Thyroid gland (tissue), 4 donors: ENCODE results near the gene PPARG. TPM values are rescaled to one million over a fixed set of nuclear protein-coding genes. Genes with fewer than 3 reads are reported as not detected.

ENCODE experiments used
- DNase-seq, 2 donors: peaks; one replicate each; pipeline ENCODE4 v3.0.0-alpha.2; 2019
- H3K27ac ChIP-seq, 3 donors: fragments of 200-600 bp; sonication (generic); 1 replicate in 2 of 3; 2 replicates in 1 of 3; pipeline ENCODE4 v1.5.1; 2016 to 2019; ENCODE audit warnings: mild to moderate bottlenecking in 1 of 3, moderate library complexity in 1 of 3
- H3K27me3 ChIP-seq: fragments of 200-600 bp; sonication (generic); one replicate; pipeline ENCODE4 v1.5.1; 2019
- H3K36me3 ChIP-seq, 2 donors: fragments of 200-600 bp; sonication (generic); one replicate each; pipeline ENCODE4 v1.5.1; 2016 to 2019
- H3K4me1 ChIP-seq, 2 donors: fragments of 200-600 bp; sonication (generic); one replicate each; pipeline ENCODE4 v1.5.1; 2017 to 2019
- H3K4me3 ChIP-seq, 3 donors: fragments of 200-600 bp; sonication (generic); replicated peaks in 1 of 3; 1 replicate in 2 of 3; 2 replicates in 1 of 3; pipeline ENCODE4 v1.5.1; 2016; ENCODE audit warnings: mild to moderate bottlenecking in 1 of 3
- H3K9me3 ChIP-seq: fragments of 200-600 bp; sonication (generic); one replicate; pipeline ENCODE4 v1.5.1; 2017
- CTCF ChIP-seq, 6 experiments: fragments of 200-600 bp in 3 of 6; fragments of 450-650 bp in 3 of 6; sonication (generic) in 3 of 6; IDR thresholded peaks; one replicate each; pipeline ENCODE4 v1.5.1; 2016 to 2019; ENCODE audit warnings: antibody characterized with exemption in 6 of 6, mild to moderate bottlenecking in 2 of 6, inconsistent platforms in 1 of 6, moderate library complexity in 1 of 6
- POLR2A ChIP-seq, 2 donors: fragments of 450-650 bp; IDR thresholded peaks; one replicate each; pipeline ENCODE4 v1.6.1; 2017; ENCODE audit warnings: antibody characterized with exemption in 2 of 2, mild to moderate bottlenecking in 2 of 2, moderate library complexity in 1 of 2
- WGBS, 2 donors: methylation state at CpG; one replicate each; pipeline ENCODE4 v1.1.5; 2017; 5-methylcytosine and 5-hydroxymethylcytosine counted together
- intact Hi-C: fragments of 100-400 bp; cut with DNase I; formaldehyde crosslinking; loops from one replicate; pipeline ENCODE4 v1.15.1; 2023
- total RNA-seq, 4 donors: library from RNA; depleted of rRNA; stranded (reverse); fragments of >200 nt; gene quantifications; one replicate each; pipeline ENCODE4 v1.2.3, GENCODE V29; 2016

Gene PPARG
- total RNA-seq, 4 donors from 2014 or later, result 20.0 to 27.3 (median 23.7) TPM

GRCh38 chr3:12334786-12335185 is 45.9 kb downstream of the PPARG start:
- no peak overlapping the region for H3K4me3 ChIP-seq
- H3K27me3 ChIP-seq, result no peaks in the 10 kb centered on the region
- H3K27ac ChIP-seq, result no peak overlapping the region
- intact Hi-C loops, result no loop called here
- TF ChIP-seq POLR2A (IDR thresholded peaks at IDR 0.05) (no peak), CTCF (IDR thresholded peaks at IDR 0.05) (no peak)
- DNase-seq, result no peak
- WGBS, 2 donors, result 92 to 96% methylated on average over 3 of the region's 3 CpGs
- H3K9me3 ChIP-seq, result no peaks in the 10 kb centered on the region
- no peaks in the 10 kb centered on the region for H3K4me1 ChIP-seq
- no peaks in the 10 kb centered on the region for H3K36me3 ChIP-seq

- H3K4me3 ChIP-seq, result no peak overlapping the region
- DNase-seq, result no peak
- no peaks in the 10 kb centered on the region for H3K36me3 ChIP-seq
- H3K27ac ChIP-seq, result no peak overlapping the region
- H3K27me3 ChIP-seq, result no peaks in the 10 kb centered on the region
- H3K9me3 ChIP-seq, result no peaks in the 10 kb centered on the region
- intact Hi-C loops, result no loop called here
- TF ChIP-seq CTCF (IDR thresholded peaks at IDR 0.05) (no peak), POLR2A (IDR thresholded peaks at IDR 0.05) (no peak)
- WGBS, 2 donors, result 87 to 88% methylated on average over 3 of the region's 3 CpGs
- H3K4me1 ChIP-seq, result no peaks in the 10 kb centered on the region
Observed at GRCh38 chr3:12335421-12335820, 46.6 kb downstream of the PPARG start.

GRCh38 chr3:12336099-12336498 is 47.2 kb downstream of the PPARG start:
- intact Hi-C loops, result no loop called here
- TF ChIP-seq POLR2A (IDR thresholded peaks at IDR 0.05) (no peak), CTCF (IDR thresholded peaks at IDR 0.05) (no peak)
- Histone ChIP-seq H3K4me3 (no peak overlapping the region), H3K27me3 (no peaks in the 10 kb centered on the region), H3K4me1 (no peaks in the 10 kb centered on the region), H3K9me3 (no peaks in the 10 kb centered on the region), H3K36me3 (no peaks in the 10 kb centered on the region), H3K27ac (no peak overlapping the region)
- DNase-seq, result no peak
- 84 to 85% methylated on average over 3 of the region's 3 CpGs for WGBS, 2 donors

- DNase-seq, result no peak
- Histone ChIP-seq H3K4me3 (no peak overlapping the region), H3K27ac (no peak overlapping the region), H3K27me3 (no peaks in the 10 kb centered on the region), H3K9me3 (no peaks in the 10 kb centered on the region), H3K36me3 (no peaks in the 10 kb centered on the region), H3K4me1 (peaks cover 0 to 6% of the 10 kb centered on the region in 2 donors)
- intact Hi-C loops, result no loop called here
- no peak for TF ChIP-seq POLR2A (IDR thresholded peaks at IDR 0.05)
- no peak for TF ChIP-seq CTCF (IDR thresholded peaks at IDR 0.05)
- WGBS, 2 donors, result 85 to 91% methylated on average over 5 of the region's 5 CpGs
Observed at GRCh38 chr3:12338595-12339546, 50.0 kb downstream of the PPARG start.
